Neural progenitor cell (in vitro differentiated cells): Measurements from ENCODE around the gene SAMHD1. TPM values are rescaled to one million over a fixed set of nuclear protein-coding genes. Genes with fewer than 3 reads are reported as not detected.
"Not testable (repeated sequence)": the region's sequence is repeated elsewhere in the genome, so short reads cannot be mapped to it uniquely, and the experiment has no call there.

Experiments used
- DNase-seq: peaks from one replicate; pipeline ENCODE4 v3.0.0-alpha.2; 2016; ENCODE audit warnings: low spot score
- H2AFZ ChIP-seq: fragments of 200-600 bp; sonication (generic); replicated peaks from 2 replicates; pipeline ENCODE4 v1.6.1; 2016; ENCODE audit warnings: antibody characterized with exemption
- H3F3A ChIP-seq: fragments of 200-600 bp; sonication (generic); 2 replicates; pipeline ENCODE4 v1.6.1; 2016; ENCODE audit warnings: antibody characterized with exemption, low read depth
- H3K27ac ChIP-seq: fragments of 200-600 bp; sonication (generic); 2 replicates; pipeline ENCODE4 v1.5.1; 2016; ENCODE audit warnings: mild to moderate bottlenecking
- H3K27me3 ChIP-seq: fragments of 200-600 bp; sonication (generic); 2 replicates; pipeline ENCODE4 v1.6.1; 2016; ENCODE audit warnings: mild to moderate bottlenecking, moderate library complexity
- H3K36me3 ChIP-seq: fragments of 200-600 bp; sonication (generic); 2 replicates; pipeline ENCODE4 v1.5.1; 2016
- H3K4me1 ChIP-seq: fragments of 200-600 bp; sonication (generic); 2 replicates; pipeline ENCODE4 v1.6.1; 2016; ENCODE audit warnings: mixed run types
- H3K4me2 ChIP-seq: fragments of 200-600 bp; sonication (generic); 2 replicates; pipeline ENCODE4 v1.6.1; 2016
- H3K4me3 ChIP-seq: fragments of 200-600 bp; sonication (generic); 2 replicates; pipeline ENCODE4 v1.5.1; 2016
- H3K79me2 ChIP-seq: fragments of 200-600 bp; sonication (generic); 2 replicates; pipeline ENCODE4 v1.6.1; 2016; ENCODE audit warnings: low read depth
- H3K9ac ChIP-seq: fragments of 200-600 bp; sonication (generic); 2 replicates; pipeline ENCODE4 v1.6.1; 2016
- H3K9me3 ChIP-seq: fragments of 200-600 bp; sonication (generic); 2 replicates; pipeline ENCODE4 v1.5.1; 2016; ENCODE audit warnings: low read depth
- H4K20me1 ChIP-seq: fragments of 200-600 bp; sonication (generic); 2 replicates; pipeline ENCODE4 v1.6.1; 2016; ENCODE audit warnings: low read depth
- H3K27ac Mint-ChIP-seq: 3 replicates; pipeline ENCODE4 v1.8.0; 2021; ENCODE audit warnings: mixed read lengths
- H3K27me3 Mint-ChIP-seq: 2 replicates; pipeline ENCODE4 v1.8.0; 2022; ENCODE audit warnings: low read depth, mild to moderate bottlenecking, inconsistent platforms, moderate library complexity, mixed read lengths; ENCODE audit not compliant: insufficient read depth
- H3K36me3 Mint-ChIP-seq: 3 replicates; pipeline ENCODE4 v1.8.0; 2021; ENCODE audit warnings: mixed read lengths
- H3K4me1 Mint-ChIP-seq: 3 replicates; pipeline ENCODE4 v1.8.0; 2021; ENCODE audit warnings: mixed read lengths
- H3K4me3 Mint-ChIP-seq: 3 replicates; pipeline ENCODE4 v1.8.0; 2021; ENCODE audit warnings: mild to moderate bottlenecking, moderate library complexity, mixed read lengths
- H3K9me3 Mint-ChIP-seq: 3 replicates; pipeline ENCODE4 v1.8.0; 2020; ENCODE audit warnings: mixed read lengths
- EZH2 ChIP-seq: fragments of 200-600 bp; sonication (generic); IDR thresholded peaks from 2 replicates; pipeline ENCODE4 v1.6.1; 2017; ENCODE audit warnings: antibody characterized with exemption, mild to moderate bottlenecking, moderate library complexity
- EZH2phosphoT487 ChIP-seq: fragments of 200-600 bp; sonication (generic); IDR thresholded peaks from 2 replicates; pipeline ENCODE4 v1.6.1; 2017; ENCODE audit warnings: antibody characterized with exemption
- total RNA-seq: library from RNA; depleted of rRNA; stranded (reverse); fragments of >200 nt; gene quantifications from 2 replicates; pipeline ENCODE4 v1.2.3, GENCODE V29; 2015; ENCODE audit warnings: low replicate concordance
- TF ChIP-seq, protein P1 (sequence below): fragments of 200-600 bp; sonication (generic); IDR thresholded peaks from 2 replicates; pipeline ENCODE4 v1.5.1; 2017; ENCODE audit warnings: antibody characterized with exemption, mild to moderate bottlenecking

Gene SAMHD1
- total RNA-seq, 1 donor from 2014 or later: 29.0 TPM

DNA sequence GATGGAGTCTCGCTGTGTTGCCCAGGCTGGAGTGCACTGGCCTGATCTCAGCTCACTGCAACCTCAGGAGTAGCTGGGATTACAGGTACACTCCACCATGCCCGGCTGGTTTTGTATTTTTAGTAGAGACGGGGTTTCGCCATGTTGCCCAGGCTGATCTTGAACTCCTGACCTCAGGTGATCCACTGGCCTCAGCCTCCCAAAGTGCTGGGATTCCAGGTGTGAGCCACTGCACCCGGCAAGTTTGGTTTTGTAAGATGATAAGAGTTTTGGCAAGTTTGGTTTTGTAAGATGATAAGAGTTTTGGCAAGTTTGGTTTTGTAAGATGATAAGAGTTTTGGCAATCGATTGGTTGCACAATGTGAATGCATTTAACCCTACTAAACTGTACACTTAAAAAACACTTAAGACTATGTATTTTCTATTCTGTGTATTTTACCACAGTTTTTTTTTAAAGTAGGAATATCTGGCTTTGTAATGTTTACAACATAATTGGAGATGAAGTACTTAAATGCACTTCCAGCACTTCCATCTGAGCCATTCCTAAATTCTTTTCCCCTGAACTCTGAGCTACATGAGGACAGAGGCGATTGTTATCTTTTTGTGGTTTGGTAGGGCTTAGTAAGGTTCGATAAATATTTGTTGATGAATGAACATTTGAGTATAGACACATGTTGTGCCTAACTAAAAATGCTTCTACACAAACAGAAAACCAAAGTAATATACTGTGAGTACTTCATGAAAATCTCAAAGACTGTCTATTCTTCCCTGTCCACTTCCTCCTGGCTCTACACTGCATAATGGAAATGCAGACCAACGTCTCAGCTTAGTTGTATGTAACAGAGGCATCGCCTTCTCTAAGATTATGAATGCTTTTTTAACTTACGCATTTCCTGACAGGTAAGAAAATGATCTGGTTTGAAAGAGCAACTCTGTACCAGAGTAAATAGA, 18.8 kb downstream of the SAMHD1 start:
- Histone ChIP-seq H3K27ac (no peak overlapping the region), H3K79me2 (no peaks in the 10 kb centered on the region), H3F3A (no peaks in the 10 kb centered on the region), H4K20me1 (no peaks in the 10 kb centered on the region), H3K4me2 (no peak overlapping the region), H2AFZ (no peak overlapping the region), H3K4me3 (no peak overlapping the region), H3K9me3 (no peaks in the 10 kb centered on the region), H3K36me3 (no peaks in the 10 kb centered on the region), H3K9ac (no peak overlapping the region), H3K4me1 (no peaks in the 10 kb centered on the region), H3K27me3 (no peaks in the 10 kb centered on the region)
- Mint-ChIP-seq H3K36me3 (no peaks in the 10 kb centered on the region), H3K9me3 (no peaks in the 10 kb centered on the region), H3K27me3 (no peaks in the 10 kb centered on the region), H3K4me3 (no peak overlapping the region), H3K27ac (no peak overlapping the region), H3K4me1 (no peaks in the 10 kb centered on the region)
- TF ChIP-seq, protein P1, sequence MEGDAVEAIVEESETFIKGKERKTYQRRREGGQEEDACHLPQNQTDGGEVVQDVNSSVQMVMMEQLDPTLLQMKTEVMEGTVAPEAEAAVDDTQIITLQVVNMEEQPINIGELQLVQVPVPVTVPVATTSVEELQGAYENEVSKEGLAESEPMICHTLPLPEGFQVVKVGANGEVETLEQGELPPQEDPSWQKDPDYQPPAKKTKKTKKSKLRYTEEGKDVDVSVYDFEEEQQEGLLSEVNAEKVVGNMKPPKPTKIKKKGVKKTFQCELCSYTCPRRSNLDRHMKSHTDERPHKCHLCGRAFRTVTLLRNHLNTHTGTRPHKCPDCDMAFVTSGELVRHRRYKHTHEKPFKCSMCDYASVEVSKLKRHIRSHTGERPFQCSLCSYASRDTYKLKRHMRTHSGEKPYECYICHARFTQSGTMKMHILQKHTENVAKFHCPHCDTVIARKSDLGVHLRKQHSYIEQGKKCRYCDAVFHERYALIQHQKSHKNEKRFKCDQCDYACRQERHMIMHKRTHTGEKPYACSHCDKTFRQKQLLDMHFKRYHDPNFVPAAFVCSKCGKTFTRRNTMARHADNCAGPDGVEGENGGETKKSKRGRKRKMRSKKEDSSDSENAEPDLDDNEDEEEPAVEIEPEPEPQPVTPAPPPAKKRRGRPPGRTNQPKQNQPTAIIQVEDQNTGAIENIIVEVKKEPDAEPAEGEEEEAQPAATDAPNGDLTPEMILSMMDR: no peak
- TF ChIP-seq EZH2 (no peak), EZH2phosphoT487 (no peak)
- DNase-seq: no peak

GRCh38 chr20:36932067-36932466, 19.4 kb downstream of the SAMHD1 start:
- H3K9me3 ChIP-seq, H3K27ac Mint-ChIP-seq, H3K79me2 ChIP-seq, H2AFZ ChIP-seq, H3K4me3 ChIP-seq, H3F3A ChIP-seq, H3K4me1 Mint-ChIP-seq, H3K4me3 Mint-ChIP-seq, H3K4me2 ChIP-seq, H3K27me3 ChIP-seq, H3K4me1 ChIP-seq, H3K27ac ChIP-seq, DNase-seq, H3K9me3 Mint-ChIP-seq, H4K20me1 ChIP-seq, H3K36me3 Mint-ChIP-seq, H3K36me3 ChIP-seq, H3K9ac ChIP-seq, H3K27me3 Mint-ChIP-seq: not testable (repeated sequence)

GRCh38 chr20:36929691-36930090, 21.8 kb downstream of the SAMHD1 start:
- no peaks in the 10 kb centered on the region for H3K27me3 Mint-ChIP-seq
- DNase-seq: no peak
- no peaks in the 10 kb centered on the region for H3K4me1 Mint-ChIP-seq

More at GRCh38 chr20:36929691-36930090, 21.8 kb downstream of the SAMHD1 start:
- Mint-ChIP-seq H3K27ac (no peak overlapping the region), H3K9me3 (no peaks in the 10 kb centered on the region), H3K4me3 (no peak overlapping the region), H3K36me3 (no peaks in the 10 kb centered on the region)
- no peaks in the 10 kb centered on the region for H3F3A ChIP-seq
- no peaks in the 10 kb centered on the region for H4K20me1 ChIP-seq
- no peak overlapping the region for H3K4me2 ChIP-seq
- H3K27me3 ChIP-seq: no peaks in the 10 kb centered on the region
- H2AFZ ChIP-seq: no peak overlapping the region
- H3K4me3 ChIP-seq: no peak overlapping the region
- no peaks in the 10 kb centered on the region for H3K79me2 ChIP-seq
- H3K9ac ChIP-seq: no peak overlapping the region
- no peaks in the 10 kb centered on the region for H3K36me3 ChIP-seq
- H3K9me3 ChIP-seq: no peaks in the 10 kb centered on the region
- TF ChIP-seq EZH2 (no peak), EZH2phosphoT487 (no peak)
- TF ChIP-seq, protein P1: no peak
- no peaks in the 10 kb centered on the region for H3K4me1 ChIP-seq
- no peak overlapping the region for H3K27ac ChIP-seq
